Kasumi-1 (cell line): Measurements from ENCODE around the gene CIBAR2.
"Not testable (repeated sequence)": the region's sequence is repeated elsewhere in the genome, so short reads cannot be mapped to it uniquely, and the experiment has no call there.

Experiments used
- DNase-seq, 2 experiments: peaks; one replicate each; lab custom pipeline; 2025; lab: John Stamatoyannopoulos, UW

Gene CIBAR2

DNA sequence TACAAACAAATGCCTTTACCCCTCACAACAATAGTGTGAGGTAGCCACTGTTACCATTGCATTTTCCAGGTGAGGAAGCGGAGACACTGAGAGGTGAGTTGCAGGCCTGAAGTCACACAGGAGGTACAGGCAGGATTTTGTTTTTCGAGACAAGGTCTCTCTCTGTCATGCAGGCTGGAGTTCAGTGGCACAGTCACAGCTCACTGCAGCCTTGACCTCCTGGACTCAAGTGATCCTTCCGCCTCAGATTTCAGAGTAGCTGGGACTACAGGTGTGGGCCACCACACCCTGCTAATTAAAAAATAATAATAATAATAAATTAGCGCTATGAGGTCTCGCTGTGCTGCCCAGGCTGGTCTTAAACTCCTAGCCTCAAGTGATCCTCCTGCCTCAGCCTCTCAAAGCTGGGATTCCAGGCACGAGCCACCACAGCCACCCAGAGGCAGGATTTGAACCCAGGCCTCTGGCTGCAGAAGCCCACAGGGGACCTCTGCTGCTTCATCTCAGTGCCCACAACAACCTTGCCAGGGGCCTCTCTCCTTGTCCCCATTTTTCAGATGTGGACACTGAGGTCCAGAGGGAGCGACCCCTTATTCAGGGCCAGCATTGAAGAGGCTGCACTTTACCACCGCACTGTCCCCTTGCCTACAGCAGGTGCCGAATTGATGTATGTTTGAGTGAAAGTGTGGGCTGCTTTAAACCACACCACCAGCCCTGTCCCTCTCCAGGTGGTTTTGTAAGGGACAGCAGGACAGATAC lies 16.0 kb upstream of the CIBAR2 start:
- DNase-seq = no peak

DNA sequence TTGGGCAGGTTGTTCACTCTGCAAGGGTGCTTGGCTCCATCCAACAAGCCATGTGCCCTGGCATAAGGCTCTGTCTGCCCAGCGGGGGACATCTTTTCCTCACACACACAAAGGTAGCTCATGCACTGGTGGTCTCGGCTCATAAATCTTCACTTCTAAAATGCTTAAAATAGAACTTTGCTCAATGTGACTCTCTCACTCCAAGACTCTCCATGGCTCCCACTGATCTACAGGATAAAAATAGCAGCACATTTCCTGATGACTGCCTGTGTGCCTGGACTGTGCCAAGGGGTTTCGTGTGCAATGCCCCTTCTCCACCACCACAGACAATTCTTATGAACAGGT lies 15.1 kb upstream of the CIBAR2 start:
- DNase-seq = no peak

DNA sequence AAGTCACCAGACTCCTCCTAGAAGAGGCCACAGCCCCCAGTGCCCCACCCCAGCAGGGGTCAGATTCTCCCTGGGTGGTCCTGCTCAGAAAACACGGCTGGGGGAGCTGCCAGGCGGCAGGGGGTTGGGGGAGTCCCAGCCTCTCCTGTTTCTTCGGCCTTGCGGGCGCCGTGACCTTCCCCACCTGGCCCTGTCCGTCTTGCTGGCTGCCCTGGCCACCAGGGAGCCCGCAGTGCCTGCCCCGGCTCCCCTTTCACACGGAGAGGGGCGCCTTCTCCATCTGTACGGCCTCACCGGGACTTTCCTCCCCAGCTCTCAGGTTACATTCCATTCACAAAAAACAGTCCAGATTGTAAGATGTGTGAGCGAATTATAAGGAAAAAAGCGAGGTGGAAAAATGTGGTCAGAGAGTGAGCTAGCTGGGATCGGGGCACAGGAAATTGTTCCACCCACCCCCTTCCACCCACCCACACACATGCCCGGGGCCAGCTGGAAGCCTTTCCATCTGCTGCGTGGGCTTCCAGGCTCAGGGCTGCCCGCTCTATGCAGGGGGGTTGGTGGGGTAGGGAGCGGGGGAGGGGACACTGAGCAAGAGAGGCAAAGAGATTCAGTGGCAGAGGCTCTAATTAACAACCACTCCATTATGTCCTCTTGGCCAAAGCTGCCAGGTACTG lies 14.6 kb upstream of the CIBAR2 start:
- DNase-seq = no peak

DNA sequence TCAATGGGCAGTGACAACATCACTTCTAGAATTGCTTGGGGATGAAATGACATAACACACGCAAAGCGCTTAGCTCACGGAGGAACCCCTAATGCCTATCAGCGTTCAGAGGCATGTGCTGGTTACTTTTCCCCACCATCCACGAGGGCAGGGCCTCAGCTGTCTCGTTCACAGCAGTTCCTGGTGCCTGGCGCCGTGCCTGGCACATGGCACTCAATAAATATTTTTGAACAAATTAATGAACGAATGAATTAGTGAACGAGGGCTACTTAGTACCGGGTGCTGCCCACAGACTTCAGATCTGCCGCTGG lies 14.1 kb upstream of the CIBAR2 start:
- no peak for DNase-seq

DNA sequence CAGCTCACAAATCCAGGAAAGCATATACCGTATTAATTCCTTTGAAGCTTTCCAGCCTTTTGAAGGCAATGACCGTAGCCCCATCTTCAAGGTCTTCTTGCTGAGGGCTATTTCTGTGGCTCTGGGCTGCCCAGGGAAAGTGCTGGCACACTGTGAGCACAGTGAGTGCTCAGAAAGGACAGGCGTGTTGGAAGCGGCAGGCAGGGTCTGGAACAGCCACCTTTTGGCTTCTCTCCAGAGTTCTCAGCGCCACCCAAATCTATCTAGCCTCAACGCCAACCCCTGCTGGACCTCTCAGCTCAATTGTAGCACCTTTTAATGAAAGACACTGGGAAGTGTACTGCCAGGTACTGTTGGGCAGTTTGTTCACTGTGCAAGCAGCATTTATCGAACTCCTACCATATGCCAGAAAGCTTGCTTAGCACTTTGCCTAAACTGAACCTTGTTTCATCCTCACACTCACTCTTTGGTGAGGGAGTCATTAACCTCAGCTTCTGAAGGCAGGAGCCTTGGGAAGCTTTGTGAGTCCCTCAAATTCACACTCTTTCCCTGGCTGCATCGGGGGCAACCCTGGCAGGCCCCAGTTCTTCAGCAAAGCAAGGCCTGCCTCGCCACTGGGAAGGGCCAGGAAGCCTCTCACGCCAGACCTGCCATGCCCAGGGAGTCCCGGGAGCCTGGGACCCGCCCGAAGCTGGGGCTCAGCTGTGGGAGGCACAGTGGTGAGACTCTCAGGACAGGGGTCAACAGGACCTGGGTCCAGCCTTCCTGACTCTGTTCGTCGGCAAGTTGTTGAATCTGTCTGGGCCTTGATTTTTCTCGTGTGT lies 13.5 kb upstream of the CIBAR2 start:
- DNase-seq = no peak

DNA sequence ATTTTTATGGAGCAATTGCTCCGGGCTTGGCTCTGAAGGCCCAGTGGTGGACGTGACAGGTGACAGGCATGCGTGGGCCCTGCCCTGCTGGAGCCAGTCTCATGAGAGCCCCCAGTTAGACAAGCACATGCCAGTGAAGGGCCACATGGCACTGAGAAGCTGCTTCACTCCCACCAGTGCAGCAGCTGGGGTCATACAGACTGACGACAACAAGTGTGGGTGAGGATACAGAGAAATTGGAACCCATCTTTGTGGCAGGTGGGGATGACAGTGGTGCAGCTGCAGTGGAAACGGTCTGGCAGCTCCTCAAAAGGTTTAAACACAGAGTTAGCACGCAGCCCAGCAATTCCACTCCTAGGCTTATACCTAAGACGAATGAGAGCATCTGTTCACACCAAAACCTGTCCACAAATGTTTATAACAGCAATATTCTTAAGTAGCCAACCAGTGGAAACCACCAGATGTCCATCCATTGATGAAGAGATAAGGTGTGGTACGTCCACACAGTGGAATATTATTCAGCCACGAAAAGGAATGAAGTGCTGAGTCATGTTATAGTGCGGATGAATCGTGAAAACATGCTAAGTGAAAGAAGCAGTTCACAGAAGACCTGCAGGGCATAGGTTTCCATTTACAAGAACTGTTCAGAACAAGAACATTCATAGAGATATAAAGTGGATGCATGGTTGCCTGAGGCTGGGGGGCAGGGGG lies 12.5 kb upstream of the CIBAR2 start:
- no peak for DNase-seq

DNA sequence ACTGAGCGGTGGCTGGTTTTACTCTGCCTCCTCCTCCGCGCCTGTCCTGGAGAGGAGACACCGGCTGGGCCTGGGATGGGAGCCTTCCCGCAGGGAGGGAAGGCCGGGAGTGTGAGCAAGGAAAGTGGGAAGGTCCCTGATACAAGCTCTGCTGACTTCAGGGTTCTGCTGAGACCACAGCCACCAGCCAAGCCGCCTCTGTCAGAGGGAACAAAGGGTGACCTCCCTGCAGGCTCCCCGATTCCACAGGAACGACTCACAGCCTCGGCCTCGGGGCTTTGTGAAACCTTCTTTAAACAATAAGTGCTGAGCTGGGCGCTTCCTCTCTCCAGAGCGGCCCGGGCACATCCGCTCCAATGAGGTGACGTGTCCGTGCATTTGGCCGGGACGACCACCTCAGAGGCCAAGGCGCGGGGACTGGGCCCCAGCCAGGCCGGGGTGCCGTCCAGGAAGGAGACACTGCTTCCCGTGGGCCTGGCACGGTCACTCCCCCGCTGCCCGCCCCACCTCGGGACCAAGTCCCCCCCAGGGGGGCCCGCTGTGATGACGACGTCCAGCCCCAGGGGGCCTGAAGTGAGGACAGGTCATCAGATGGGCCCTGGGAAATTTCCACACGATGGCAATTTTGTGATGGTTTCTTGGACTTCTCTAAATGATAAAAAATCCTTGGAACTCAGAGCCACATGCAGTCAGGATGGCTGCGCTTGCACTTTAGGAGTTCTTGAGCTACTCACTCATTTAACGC lies 11.8 kb upstream of the CIBAR2 start:
- DNase-seq = no peak

DNA sequence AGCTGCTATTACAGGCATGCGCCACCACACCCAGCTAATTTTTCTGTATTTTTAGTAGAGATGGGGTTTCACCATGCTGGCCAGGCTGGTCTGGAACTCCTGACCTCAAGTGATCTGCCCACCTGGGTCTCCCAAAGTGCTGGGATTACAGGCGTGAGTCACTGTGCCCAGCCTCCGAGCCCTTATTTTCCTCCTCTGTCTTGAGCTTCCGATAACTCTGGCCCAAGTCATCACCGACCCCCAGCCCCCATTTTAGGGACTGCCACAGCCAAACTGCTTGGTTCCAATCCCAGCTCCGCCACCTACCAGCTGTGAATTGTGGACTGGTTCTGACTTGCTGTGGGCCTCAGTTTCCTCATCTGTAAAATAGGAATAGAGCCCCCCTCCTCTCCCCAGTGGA lies 11.2 kb upstream of the CIBAR2 start:
- DNase-seq = not testable (repeated sequence)

DNA sequence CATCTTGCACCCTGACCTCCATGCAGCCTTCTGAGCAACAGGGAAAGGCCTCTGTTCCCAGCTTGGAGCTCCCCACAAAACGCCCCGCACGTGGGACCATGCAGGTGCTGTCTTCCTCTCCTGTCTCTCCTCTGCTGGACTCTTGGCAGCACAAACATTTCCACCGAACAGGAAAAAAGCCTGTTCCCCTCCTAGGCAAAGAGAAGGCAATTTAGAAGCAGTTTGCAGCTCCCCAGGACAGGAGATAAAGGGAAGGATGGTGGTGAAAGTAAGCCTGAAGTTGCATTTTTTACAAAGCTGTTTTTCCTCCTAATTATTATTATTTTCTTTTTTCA lies 7.7 kb upstream of the CIBAR2 start:
- DNase-seq = no peak

DNA sequence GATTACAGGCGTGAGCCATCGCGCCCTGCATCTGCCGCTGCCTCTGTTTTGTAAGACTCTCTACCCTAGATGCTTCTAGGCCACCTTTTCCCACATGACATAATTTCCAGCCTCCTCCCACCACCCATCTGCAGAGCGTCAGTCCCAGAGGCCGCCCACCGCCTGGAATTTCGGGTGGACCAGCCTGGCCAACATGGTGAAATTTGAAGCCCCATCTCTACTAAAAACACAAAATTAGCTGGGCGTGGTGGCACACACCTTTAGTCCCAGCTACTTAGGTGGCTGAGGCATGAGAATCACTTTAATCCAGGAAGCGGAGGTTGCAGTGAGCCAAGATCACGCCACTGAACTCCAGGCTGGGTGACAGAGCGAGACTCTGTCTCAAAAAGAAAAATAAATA lies 5.1 kb upstream of the CIBAR2 start:
- DNase-seq = no peak

DNA sequence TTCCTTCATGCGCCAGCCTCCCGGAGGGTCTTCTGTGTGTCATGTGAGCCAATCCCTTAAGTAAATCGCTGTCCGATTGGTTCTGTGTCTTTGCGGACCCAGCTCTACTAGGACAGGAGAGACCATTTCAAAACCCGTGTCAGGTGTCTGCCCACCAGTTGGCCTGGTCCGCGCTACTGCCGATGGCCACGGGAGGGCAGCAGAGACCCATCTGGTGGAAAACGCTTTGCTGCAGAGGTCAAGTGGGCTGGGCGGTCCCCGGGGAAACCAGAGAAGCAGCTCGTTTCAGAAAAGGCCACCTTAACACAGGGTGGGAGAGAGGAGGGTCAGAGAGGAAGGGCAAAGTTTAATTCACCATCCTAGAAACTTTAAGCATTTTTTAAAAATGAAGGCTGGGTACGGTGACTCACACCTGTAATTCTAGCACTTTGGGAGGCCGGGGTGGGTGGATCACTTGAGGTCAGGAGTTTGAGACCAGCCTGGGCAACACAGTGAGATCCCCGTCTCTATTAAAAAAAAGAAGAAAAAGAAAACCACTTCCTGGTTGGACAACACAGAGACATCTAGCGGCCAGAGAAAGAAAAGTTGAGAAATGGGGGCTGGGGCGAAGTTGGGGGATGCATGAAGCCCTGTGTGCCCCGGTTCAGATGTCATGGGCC lies 2.8 kb upstream of the CIBAR2 start:
- peak; percentile 56 to 61 for DNase-seq

DNA sequence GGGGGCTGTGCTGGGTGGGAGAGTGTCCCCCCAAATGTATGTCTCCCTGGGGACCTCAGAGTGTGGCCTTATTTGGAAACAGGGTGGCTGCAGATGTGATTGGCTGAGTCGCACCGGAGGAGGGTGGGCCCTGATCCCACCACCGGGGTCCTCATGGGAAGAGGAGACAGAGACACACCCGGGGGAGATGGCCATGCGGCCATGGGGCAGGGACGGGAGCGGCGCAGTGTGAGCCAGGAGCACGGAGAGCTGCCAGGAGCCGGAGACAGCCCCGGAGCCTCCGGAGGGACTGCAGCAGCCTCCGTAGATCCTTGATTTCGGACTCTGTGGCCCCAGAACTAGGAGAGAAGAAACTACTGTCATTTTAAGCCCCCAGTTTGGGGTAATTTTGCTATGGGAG lies 1.6 kb upstream of the CIBAR2 start:
- no peak for DNase-seq

DNA sequence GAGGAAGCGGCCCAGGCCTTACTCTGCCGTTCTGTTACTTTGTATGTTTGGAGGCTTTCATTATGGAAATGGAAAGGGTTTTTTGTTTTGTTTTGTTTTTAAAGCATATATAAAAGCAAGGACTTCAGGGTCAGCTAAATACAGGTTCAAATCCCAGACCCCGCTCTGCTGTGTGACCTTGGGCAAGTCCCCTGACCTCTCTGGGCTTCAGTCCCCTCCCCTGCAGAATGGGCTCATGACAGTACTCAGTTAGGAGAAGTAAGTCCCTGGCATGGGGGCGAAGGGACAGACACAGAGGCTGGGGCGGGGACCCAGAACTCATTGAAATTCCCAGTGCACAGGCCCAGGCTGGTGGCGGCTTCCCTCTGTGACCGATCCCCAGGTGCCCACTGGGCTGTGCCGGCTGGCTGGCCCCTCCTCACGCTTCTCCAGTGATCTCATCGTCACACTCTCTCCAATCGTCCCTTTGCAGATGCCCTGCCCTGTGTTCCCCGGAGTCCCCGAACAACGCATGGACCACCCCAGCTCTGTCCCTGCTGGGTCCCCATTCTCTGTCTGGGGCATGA lies 979 bp upstream of the CIBAR2 start:
- no peak for DNase-seq

DNA sequence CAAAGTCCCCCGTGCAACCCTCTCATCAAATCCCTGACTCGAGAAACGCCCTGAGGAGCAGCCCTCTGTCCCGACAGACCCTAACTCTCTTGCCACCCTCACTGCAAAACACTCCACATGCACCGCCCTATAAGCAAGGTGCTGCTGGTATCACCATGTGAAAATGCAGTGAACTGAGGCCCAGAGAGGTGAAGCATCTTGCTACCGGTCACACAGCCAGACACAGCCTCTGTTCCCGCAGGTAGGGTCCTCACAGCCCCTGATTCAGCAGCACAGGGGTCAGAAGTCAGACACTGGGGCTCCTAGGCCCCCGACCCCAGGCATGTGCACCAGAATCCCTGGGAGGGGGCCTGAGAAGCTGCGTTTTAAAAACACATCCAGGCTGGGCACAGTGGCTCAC lies 1.1 kb downstream of the CIBAR2 start:
- DNase-seq = no peak

DNA sequence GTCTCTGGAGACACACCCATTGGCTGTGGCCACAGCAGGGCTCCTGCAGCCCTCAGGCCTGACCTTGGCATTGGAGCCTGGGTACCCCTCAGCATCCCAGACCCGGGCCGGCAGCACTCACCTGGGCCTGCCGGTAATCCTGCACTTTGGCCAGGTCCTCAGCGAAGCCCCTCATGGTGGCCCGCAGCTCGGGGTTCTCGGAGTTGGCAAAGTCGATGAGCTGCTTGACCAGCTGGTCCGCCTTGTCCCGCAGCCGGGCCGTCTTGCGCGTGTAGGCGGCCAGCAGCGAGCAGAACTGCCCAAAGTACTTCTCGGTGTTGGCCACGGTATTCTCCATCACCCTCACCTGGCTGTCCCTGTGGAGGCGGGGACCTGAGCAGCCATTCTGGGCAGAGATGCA lies 2.2 kb downstream of the CIBAR2 start:
- DNase-seq = no peak

DNA sequence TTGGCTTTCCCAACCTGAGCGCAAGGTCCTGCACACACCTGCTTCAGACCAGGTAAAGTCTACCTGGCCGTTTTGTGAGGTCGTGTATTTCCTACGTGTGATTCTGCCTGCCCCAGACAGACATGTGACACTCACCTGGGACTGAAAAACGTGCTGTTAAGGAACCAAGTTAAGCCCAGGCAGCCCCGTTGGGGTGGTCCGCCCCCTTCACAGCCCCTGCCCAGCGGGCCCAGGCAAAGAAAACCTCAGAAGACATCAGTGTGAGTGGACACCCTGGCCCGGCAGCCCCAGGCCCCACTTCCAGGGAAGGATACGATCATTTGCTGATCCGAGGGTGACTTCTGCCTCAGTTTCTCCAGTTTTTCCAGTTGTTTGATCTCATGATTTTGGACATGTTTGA lies 4.7 kb downstream of the CIBAR2 start:
- DNase-seq = no peak

DNA sequence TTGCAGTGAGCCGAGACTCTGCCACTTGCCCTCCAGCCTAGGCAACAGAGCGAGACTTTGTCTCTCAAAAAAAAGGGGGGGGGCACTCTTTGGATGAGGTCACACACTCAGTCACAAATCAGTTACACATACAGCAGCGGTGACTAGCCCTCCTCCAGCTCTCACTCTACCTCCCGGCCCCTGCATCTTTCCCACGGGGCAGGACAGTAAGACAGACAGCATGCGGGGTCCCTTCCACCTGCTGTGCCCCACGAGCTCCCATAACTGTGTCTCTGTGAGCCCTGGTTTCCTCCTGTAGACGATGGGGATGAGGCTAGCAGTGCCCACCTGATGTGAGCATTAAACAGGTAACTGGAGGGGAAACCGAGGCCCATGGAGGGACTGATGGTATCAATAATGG lies 5.2 kb downstream of the CIBAR2 start:
- DNase-seq = no peak

DNA sequence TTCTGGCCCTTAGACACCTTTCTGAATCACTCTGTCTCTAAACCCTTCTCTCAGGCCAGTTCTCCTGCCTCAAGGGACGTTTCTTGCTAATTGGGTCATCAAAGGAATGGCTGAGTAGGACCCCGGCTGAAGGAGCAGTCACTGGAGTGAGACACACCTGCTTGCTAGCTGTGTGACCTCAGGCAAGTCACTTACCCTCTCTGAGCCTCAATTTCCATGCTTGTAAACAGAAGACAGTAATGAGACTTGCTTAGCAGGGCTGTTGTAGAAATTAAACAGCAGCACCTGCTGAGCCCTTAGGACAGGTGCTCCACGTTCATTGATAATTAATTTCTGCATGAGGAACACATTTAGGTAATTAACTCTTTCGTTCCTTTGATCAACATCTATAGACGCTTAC lies 6.8 kb downstream of the CIBAR2 start:
- DNase-seq = no peak

DNA sequence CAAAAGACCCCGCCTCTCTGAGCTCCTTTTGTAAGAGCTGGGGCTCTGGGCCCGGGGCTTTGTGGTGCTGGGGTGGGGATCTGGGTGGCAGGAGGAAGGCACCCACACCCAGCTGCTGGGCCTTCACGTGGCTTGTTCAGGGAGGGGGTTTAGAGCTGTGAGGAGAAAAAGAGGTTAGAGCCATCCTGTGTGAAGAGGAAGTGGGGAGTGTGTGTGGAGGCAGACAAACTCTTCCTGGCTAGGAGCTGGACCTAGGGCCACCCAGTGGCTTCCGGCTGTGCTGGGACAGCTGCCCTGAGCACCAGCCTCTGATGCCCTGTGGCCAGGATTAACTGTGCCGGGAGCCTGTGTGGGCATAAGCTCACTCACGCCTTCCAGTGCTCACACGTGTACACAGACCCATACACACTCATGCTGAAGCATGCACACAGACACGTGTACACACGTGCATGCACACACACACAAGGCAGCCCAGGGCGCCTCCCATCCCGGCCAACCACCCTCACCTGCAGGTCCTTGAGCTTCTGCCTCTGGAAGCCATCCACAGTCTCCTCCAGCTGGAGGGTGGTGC lies 7.4 kb downstream of the CIBAR2 start:
- peak; percentile 68 to 74 for DNase-seq

DNA sequence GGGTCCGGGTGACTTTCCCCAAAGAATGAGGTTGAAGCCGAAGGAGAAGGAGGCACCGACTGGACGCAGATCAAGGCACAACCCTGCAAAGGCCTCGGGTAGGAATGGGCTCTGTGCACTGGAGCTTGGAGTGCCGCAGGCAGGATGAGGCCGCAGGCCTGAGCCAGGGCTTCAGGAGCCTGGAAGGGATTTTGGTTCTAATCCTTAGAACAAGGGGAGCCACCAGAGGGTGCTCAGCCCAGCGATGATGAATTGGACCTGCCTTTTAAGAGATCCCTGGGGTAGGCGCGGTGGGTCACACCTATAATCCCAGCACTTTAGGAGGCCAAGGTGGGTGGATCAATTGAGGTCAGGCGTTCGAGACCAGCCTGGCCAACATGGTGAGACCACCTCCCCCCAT lies 8.1 kb downstream of the CIBAR2 start:
- DNase-seq = no peak
